Esophagus squamous epithelium (tissue), 4 donors: ENCODE results near the gene BPIFA2.

Experiments
- CTCF ChIP-seq, 6 experiments: fragments of 450-650 bp in 4 of 6; fragments of 200-600 bp in 2 of 6; sonication (generic) in 2 of 6; IDR thresholded peaks; one replicate each; pipeline ENCODE4 v1.5.1; 2016 to 2019; ENCODE audit warnings: antibody characterized with exemption in 6 of 6, mild to moderate bottlenecking in 4 of 6, moderate library complexity in 4 of 6
- POLR2A ChIP-seq, 4 donors: fragments of 450-650 bp; IDR thresholded peaks; one replicate each; pipeline ENCODE4 v1.6.1; 2017; ENCODE audit warnings: antibody characterized with exemption in 4 of 4, mild to moderate bottlenecking in 4 of 4, moderate library complexity in 3 of 4

DNA sequence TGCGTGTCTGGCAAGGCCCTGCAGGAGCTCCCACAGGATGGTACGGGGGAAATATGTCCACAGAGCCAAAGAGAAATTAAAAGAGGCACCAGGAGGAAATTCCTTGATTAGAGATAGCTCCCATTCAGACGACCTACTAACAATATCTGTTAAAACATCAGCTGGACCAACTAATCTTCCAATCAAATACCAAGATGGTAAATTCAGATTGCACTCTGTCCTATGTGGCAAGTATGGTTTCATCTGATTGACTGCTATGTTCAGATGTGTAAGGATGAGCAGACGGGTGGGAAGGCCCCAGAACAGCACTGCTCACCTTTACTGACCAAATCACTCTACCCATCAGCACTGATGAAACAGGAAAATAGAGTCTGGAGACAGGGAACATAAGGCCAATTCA is 19.5 kb downstream of the BPIFA2 start:
- TF ChIP-seq CTCF (IDR thresholded peaks at IDR 0.05) (no peak), POLR2A (IDR thresholded peaks at IDR 0.05) (no peak)
